NB4 (cell line): ENCODE data around the gene TMEM92.

ENCODE experiments used
- CTCF ChIP-seq: IDR thresholded peaks from one replicate; pipeline ENCODE4 v1.5.1; 2012; ENCODE audit warnings: low read depth, low read length
- POLR2A ChIP-seq: IDR thresholded peaks from 2 replicates; pipeline ENCODE4 v1.6.1; 2011; ENCODE audit warnings: mild to moderate bottlenecking; ENCODE audit not compliant: insufficient read length; ENCODE audit errors: extremely low read depth

DNA sequence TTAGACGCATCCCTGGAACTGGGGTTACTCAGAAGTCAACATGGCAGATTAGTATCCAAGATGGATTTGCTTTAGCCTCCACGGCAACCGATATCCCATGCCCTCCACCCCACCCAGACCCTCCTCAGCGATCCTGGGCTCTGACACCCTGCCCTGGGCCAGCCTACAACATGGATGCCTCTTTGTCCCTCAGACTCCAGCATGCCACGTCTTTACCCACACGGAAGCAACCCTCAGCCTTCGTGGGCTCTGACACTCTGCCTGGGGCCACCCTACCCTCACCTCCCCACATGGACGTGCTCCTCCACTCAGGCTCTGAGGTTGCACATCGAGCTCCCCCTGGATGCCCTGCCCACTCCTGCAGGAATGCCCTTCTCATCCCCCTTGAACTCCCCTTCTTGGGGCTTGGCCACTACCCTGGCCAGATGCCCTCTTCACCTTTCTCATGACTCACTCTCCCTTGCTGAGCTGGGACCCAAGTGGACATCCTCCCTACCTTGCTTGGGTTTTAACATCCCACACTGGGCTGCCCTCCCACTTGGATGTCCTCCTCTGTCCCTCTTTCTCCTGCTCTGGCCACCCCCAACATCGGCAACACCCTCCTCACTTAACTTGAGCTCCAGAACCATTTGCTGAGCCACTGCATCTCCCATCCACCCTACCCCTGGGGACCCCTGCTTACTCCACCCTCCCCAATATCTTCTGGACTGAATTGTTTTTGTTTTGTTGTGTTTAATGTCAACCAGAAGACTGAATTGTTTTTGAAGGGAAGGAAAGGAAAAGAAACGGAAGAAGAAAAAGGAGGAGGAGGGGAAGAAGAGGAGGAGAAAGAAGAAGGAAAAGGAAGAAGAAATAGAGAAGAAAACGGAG lies 18.3 kb upstream of the TMEM92 start:
- TF ChIP-seq CTCF (no peak), POLR2A (no peak)
